ENCODE results near the gene CD40. TPM values are rescaled to one million over a fixed set of nuclear protein-coding genes. Genes with fewer than 3 reads are reported as not detected.

Gene CD40
- total and polyA plus RNA-seq, 2 of the 8 experiments (the other 6 are each of a cell fraction or from before 2014, with no cell fraction given): 14.5 to 18.8 TPM

- H3K79me1 ChIP-seq (ENCODE audit: low read depth, low read length): no peaks in the 10 kb centered on the region
- no peak overlapping the region for H4K91ac ChIP-seq (replicated peaks; ENCODE audit: insufficient read length, low read length)
- FAIRE-seq (no peak), DNase-seq (ENCODE audit: low read depth in 1 of 2, low spot score in 2 of 2) (no peak)
- H3K4ac ChIP-seq (replicated peaks; ENCODE audit: insufficient read length, low read depth, low read length): no peak overlapping the region
- 86% methylated on average over 15 of the region's 15 CpGs; no CpG with 5 or more reads in 1 of the 2 experiments for WGBS, 2 experiments (ENCODE audit: extremely low coverage in 1 of 2, insufficient coverage in 1 of 2, insufficient read length in 1 of 2, insufficient replicate concordance in 2 of 2, low coverage in 1 of 2, low lambda C conversion rate in 2 of 2, missing lambda C conversion rate in 1 of 2)
- H3K56ac ChIP-seq (replicated peaks; ENCODE audit: insufficient read length, low read depth, low read length): no peak overlapping the region
- no peak overlapping the region for H2BK12ac ChIP-seq (ENCODE audit: low read depth, low read length)
- H3K27me3 ChIP-seq (replicated peaks in 1 of 4; ENCODE audit: control insufficient read depth in 3 of 4, extremely low read depth in 1 of 4, insufficient read depth in 3 of 4, low read length in 3 of 4): 0 out of 7 replicates have a peak, but pooled peaks cover 0 to 3% (median 0%) of the 10 kb centered on the region in 4 experiments
- no peak overlapping the region for H3K27ac ChIP-seq (ENCODE audit: low read depth, low read length)
- H3K9ac ChIP-seq (replicated peaks in 1 of 4; ENCODE audit: extremely low read depth in 1 of 4, low read depth in 3 of 4, low read length in 3 of 4): no peak overlapping the region
- H2AFZ ChIP-seq (ENCODE audit: low read length): no peak overlapping the region
- no peak overlapping the region for H4K5ac ChIP-seq (ENCODE audit: insufficient read length, low read depth, low read length)
- no peak overlapping the region for H2BK5ac ChIP-seq (ENCODE audit: low read depth, low read length)
- ChIA-PET POLR2A (ENCODE audit: partially characterized antibody) (no interaction called here), CTCF (ENCODE audit: partially characterized antibody) (interaction anchor here (0.5 to 6.8 kb wide), 9 partner anchors 8 to 250 kb away, joined by 3 to 60 read pairs (median 3); no protein-coding TSS in a partner anchor)
- peaks cover 0 to 1% of the 10 kb centered on the region in 2 experiments for H4K20me1 ChIP-seq (replicated peaks in 1 of 2; ENCODE audit: control insufficient read depth in 1 of 2, insufficient read depth in 2 of 2, low read length in 2 of 2)
- peaks cover 5% of the 10 kb centered on the region; the same call in 1 of the 2 replicates for H3K23me2 ChIP-seq (ENCODE audit: low read depth, low read length)
- no peak overlapping the region for H3K4me2 ChIP-seq (ENCODE audit: insufficient read depth in 1 of 2, low read depth in 2 of 2, low read length in 2 of 2)
- TF ChIP-seq RAD21 (IDR thresholded peaks at IDR 0.05 in 1 of 2, conservative IDR thresholded peaks at IDR 0.05 in 1 of 2; ENCODE audit: low read depth in 2 of 2, low read length in 2 of 2) (no peak), SP1 (IDR thresholded peaks at IDR 0.05; ENCODE audit: low read depth, low read length) (no peak), KDM5A (IDR thresholded peaks at IDR 0.05; ENCODE audit: low read length) (no peak), CBX5 (IDR thresholded peaks at IDR 0.05; ENCODE audit: low read depth, low read length) (no peak), MAFK (IDR thresholded peaks at IDR 0.05; ENCODE audit: low read depth, low read length) (no peak), GABPA (IDR thresholded peaks at IDR 0.05; ENCODE audit: borderline replicate concordance, insufficient read depth, low read length) (no peak), ASH2L (IDR thresholded peaks at IDR 0.05; ENCODE audit: low read length) (no peak), TAF1 (IDR thresholded peaks at IDR 0.05; ENCODE audit: low read depth, low read length) (no peak)
- no peak overlapping the region for H2BK15ac ChIP-seq (ENCODE audit: low read length)
- peaks cover 0 to 3% (median 0%) of the 10 kb centered on the region in 4 experiments; a peak in 2 of 7 replicates for H3K4me1 ChIP-seq (replicated peaks in 1 of 4; ENCODE audit: control insufficient read depth in 3 of 4, insufficient read depth in 4 of 4, low read length in 3 of 4)
- no peak overlapping the region for H3K14ac ChIP-seq (ENCODE audit: insufficient read length)
- no peak overlapping the region for H3K18ac ChIP-seq (ENCODE audit: extremely low read depth, low read length)
- peaks cover 0 to 2% of the 10 kb centered on the region in 2 experiments; a peak in 1 of 4 replicates for H3K79me2 ChIP-seq (ENCODE audit: control insufficient read depth in 1 of 2, insufficient read depth in 2 of 2, low read length in 2 of 2)
- H3K9me3 ChIP-seq (ENCODE audit: insufficient read depth in 2 of 2, low read depth in 1 of 2, low read length in 1 of 2): no peaks in the 10 kb centered on the region
- H2AK5ac ChIP-seq (ENCODE audit: low read depth, low read length): no peak overlapping the region
- H4K8ac ChIP-seq (ENCODE audit: extremely low read depth, insufficient read depth, low read length): no peak overlapping the region
- no peak overlapping the region for H2BK120ac ChIP-seq (replicated peaks; ENCODE audit: low read depth, low read length)
- H3K4me3 ChIP-seq (ENCODE audit: extremely low read depth in 1 of 4, insufficient read depth in 2 of 4, low read depth in 3 of 4, low read length in 4 of 4): no peak overlapping the region
- peaks cover 0 to 12% (median 5%) of the 10 kb centered on the region in 4 experiments; a peak in 5 of 8 replicates for H3K36me3 ChIP-seq (ENCODE audit: control insufficient read depth in 2 of 4, insufficient read depth in 4 of 4, low read length in 3 of 4)
- H3K23ac ChIP-seq (ENCODE audit: insufficient read length): no peak overlapping the region
- H2BK20ac ChIP-seq (ENCODE audit: low read length): no peak overlapping the region
Measured at GRCh38 chr20:46122516-46123481, 4.7 kb downstream of the CD40 start.

All from H1 (cell line).